C1 segment of cervical spinal cord (tissue), 14 donors: ENCODE data around the gene ITPR2.
"Not testable (repeated sequence)": the region's sequence is repeated elsewhere in the genome, so short reads cannot be mapped to it uniquely, and the experiment has no call there.

ENCODE experiments used
- DNase-seq, 14 donors: peaks; one replicate each; lab custom pipeline; 2025; lab: John Stamatoyannopoulos, UW

The ITPR2 gene

DNA sequence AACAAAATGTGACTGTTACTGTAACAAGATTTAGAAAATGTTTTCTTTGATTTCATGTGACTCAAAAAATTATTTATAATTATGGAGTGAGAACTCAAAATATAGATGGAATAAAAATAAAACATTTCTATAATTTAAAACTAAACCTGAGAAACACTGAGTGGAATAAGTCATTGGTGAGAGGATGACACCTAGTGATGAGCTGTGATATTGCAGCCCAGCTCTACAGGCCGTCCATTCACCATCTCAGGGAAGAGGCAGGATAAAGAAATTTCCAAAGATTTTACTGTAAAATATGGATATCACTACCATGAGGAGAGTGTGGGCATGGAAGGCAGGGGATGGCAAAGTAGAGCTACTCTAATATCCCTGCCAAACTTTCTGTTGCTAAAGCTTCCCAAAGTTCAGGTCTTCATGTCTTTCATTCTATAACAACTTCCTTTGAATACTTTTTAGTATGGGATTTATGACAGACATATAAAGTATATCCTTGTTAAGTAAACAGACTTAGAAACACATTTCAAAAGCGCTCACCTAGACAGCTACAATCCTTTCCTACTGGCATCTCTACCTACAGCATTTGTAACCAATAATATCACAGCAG, 308.0 kb downstream of the ITPR2 start:
- no peak for DNase-seq

DNA sequence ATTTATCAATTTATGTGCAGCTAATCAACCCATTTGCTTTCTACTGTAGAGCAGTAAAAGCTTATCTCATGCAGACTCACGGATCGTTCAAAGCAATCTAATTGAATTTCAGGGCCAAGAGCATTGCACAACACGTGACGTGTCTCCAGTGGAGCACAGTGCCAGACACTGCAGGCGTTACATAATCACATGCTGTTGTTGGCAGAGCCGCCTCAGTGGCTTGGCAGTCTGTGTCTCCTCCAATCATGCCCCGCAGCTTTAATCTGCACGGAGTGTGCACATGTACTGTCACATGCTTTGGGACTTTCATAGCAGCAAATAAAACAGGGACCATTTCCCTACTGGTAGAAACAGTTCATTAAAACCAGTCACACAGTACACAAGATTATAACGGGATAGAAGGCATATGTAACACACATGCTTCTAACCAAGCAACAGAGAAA, 309.3 kb downstream of the ITPR2 start:
- DNase-seq = peak; percentile 21 to 96 (median 78)

DNA sequence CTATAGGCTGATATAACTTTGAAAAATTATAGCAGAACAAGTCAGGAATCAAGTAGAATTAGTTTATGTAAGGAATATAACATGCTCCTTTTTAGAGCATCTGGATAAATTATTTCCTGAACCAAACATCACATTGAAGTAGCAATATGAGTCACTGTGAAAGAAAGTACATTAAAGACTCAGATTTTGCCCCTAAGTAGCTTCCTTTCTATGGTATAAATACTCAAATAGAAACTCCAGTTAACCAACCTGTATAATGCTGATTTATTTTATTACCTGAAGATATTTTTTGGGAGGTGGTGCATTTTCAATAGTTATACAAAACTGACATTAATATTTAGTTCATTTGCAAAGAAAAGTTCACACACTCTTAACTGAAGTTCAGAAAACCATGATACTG, 312.1 kb downstream of the ITPR2 start:
- no peak for DNase-seq

DNA sequence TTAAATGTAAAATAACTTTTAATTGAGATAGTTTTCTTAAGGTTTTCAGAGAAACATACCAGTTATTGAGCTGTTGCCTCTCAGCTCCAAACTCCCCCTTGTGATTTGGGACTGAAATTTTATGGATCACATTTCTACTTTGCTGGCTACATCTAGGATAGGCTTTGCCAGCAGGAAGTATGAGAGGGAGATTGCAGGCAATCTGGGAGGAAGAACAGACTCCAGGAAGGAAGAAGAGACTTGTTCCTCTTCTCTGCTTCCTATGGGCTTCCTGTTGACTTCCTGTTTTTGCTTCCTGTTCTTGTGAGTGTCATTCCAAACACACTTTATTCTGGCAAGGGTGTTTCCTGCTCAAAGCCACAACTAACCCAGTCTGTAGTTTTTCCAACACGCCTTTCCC, 312.9 kb downstream of the ITPR2 start:
- DNase-seq = no peak

DNA sequence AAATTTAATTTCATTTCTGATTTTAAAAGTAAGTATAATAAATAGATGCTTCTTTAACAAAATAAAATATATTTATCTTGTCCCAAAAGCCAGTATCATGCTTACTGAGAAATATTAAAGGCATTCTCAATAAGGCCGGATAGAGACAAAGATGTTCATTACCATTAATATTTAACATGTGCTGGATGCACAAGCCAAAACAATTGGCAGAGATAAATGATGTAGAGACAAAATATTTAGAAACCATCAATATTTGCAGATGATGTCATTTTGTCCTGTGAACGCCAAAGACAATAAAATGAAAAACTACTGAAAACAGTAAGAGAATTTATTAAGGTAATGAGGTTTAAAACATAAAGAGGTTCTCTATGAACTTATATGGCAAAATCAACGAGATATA, 313.5 kb downstream of the ITPR2 start:
- DNase-seq = no peak

DNA sequence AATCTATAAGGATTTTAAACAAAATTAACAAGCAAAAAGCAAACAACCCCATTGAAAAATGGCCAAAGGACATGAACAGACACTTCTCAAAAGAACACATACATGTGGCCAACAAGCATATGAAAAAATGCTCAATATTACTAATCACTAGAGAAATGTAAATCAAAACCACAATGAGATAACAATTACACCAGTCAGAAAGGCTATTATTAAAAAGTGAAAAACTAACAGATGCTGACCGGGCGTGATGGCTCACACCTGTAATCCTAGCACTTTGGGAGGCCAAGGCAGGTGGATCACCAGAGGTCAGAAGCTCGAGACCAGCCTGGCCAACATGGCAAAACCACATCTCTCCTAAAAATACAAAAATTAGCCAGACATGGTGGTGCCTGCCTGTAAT, 315.7 kb downstream of the ITPR2 start:
- DNase-seq = not testable (repeated sequence)

DNA sequence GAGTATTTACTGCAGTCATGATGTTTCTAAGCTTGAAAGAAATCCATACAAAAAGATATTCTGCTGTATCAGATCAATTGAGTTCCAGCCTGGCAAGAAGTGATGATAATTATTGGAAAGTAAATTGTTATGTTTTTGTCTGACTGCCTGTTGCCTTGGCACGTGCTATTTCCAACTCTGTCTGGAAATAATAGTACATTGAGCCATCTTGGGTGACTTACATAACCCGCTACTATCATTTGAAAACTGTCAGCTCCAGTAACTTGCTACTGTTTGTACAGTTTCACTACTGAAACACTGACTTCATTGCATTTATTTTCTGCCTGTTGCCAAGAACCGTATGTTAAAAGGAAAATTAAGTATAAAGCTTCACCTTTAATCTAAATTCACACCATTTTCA, 318.6 kb downstream of the ITPR2 start:
- no peak for DNase-seq

DNA sequence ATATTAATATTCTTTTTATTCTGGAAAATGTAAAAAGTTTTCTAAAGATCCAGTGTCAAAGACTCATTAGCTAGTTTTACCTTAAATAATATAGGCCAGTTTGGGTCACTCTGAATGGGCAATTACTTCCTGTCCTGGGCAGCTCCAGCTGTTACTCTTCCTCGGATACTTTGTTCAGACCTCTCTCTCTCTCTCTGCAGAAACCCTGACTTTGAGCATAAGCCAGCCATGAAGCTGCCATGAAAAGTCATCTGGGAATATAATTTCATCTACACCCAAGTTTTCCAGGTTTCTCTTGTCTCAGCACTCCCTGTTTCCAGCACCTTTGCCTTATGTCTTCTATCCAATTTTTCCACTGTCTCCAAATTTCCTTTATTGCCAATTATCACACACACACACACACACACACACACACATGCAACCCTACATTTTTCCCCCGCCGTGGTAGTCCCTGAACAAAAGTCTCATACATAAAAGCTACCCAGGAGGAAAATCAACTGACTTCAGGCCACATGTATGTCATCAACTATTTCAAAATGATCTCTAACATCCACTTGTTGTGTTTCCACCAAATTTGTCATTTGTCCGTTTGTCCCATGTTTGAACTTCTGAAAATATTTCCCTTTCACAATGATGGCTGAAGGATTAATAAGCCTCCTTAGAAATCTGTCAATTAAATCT, 319.5 kb downstream of the ITPR2 start:
- DNase-seq = no peak

DNA sequence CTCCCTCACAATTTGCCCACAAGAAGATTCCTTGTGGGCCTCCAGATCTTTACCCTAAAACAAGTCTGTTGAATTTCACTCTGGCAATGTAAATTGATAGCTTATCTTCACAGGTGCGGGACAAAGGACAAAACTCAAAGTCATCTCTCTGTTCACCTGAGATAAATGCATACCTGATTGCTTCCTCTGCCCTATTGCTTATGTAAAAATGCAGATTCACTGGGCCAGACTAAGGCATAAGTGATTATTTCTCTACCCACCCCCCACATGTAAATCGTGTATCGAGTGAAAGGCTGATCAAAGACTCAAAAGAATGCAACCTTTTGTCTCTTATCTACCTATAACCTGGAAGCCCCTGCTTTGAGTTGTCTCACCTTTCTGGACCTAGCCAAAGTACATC, 320.8 kb downstream of the ITPR2 start:
- no peak for DNase-seq

DNA sequence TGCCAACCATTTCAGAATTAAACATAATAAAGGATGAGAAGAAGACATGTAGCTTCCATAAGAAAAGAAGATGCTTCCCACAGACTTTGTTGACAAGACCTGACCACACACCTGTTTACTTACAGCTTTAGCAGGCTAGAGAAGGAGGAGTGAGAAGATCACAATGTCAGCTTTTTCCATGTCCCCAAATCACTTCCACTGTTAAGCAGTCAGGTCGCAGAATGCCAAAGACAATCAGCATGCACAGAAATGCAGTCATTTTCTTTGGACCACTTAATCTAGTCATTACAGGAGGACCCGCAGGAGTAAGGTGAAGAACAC, 322.7 kb downstream of the ITPR2 start:
- DNase-seq = no peak

DNA sequence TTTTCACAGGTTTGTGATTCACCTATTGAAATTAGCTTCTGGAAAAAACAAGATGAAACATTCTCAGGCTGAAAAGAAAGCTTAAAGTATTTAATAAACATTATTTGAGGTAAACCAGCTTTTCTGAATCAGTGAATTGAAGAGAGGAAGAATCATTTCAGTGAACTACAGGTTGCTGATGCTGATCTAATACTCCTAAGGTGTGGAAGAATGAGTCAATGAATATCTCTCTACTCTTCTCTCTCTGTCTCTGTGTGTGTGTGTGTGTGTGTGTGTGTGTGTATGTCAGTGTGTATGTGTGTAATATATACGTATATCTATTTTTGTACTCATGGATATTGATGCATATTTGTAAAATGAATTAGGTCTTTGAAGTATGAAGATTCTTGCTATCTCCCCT, 325.4 kb downstream of the ITPR2 start:
- DNase-seq = no peak

DNA sequence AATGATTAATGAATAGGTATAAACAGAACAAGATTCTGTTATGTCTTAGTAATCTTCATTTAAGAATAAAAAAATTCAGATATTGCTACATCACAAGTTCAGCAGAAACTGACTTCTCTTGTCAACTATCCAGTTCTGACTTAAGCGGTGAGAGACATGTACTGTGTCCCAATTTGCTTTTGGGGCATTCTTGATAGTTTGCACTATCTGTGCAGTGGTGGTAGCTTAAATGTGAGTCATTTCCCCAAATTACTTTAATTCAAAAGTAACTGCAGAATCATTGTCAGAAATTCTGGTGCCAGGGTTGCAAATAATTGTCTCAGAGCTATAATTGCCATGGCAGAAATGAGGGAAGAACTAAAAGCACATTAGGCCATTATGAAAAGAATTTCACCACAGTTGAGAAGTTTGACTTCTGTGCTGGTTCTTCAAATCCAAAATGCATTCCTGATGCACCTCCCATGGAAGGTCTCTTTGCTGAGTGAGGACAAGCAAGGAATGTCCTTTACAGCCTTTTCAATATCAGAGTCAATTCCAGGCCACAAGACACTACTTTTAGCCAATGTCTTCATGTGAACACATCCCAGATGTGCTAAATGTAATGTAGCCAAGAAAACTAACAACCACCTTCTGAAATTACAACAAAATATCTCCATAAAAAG, 332.9 kb downstream of the ITPR2 start:
- no peak for DNase-seq

DNA sequence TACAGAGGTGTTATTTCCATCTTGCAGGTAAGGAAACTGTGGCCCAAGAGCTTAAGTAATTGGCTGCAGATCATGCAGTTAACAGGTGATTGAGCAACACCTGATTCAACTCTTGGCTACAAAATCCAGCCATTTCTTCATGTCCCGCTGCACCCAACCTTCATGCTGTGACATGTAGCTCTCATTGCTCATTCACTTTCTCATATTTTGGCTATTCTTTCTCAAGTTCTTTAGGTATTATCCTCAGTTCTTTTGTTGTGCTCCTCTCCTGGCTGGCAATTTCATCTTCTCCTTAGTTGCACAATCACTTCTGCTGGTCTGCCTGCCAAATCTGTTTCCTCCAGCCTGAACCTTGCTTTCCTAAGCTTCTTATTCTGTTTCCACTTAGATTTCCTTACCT, 336.8 kb downstream of the ITPR2 start:
- DNase-seq = no peak

DNA sequence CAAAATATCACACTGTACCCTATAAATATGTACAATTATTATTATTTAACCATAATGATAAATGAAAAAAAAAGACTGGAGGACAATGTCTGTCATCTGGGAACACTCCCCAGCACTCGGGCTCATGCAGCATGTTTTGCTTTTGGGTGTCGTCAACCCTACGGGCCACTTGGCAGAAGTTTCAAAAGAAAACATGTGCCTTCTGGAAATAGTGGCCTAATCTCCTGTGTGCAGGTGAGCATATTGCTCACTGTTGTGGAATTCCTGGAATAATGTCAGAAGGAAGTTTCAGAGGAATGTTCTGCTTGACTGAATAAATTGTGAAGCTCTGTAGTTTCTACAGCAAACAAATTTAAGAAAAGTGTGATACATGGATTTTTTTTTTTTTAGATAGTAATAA, 339.3 kb downstream of the ITPR2 start:
- no peak for DNase-seq

DNA sequence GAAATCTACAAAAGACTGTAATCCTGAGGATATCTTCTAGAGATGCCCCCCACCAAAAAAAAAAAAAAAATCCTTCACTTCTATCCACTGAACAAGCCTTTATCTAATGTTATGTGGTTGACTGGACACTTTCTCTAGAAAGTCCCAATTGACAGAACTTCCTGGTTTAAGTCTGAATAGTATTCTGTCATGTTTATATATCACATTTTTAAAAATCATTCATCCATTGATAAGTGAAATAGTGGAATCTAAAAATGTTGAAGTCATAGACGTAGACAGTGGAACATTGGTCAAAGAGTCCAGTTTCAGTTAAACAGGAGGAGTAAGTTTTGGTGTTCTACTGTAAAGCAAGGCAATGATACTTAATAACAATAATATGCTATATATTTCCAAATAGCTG, 340.6 kb downstream of the ITPR2 start:
- no peak for DNase-seq

DNA sequence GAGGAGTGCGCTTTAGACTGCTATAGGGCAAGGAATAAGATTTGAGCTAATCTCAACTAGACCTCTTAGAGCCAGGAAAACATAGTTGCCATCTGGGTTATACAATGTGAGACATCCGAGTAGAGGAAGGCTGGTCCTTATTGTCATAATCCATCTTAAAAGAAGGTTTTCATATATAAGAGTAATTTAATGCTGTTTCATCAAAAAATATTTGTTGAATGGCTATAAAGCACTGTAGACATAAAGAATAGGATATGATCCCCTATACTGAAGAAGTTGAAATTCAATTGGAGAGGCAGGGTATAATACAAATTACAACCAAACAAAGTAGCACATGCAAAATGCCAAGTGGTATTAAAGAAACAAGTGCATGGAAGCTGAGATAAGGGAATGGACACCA, 343.1 kb downstream of the ITPR2 start:
- DNase-seq = no peak

DNA sequence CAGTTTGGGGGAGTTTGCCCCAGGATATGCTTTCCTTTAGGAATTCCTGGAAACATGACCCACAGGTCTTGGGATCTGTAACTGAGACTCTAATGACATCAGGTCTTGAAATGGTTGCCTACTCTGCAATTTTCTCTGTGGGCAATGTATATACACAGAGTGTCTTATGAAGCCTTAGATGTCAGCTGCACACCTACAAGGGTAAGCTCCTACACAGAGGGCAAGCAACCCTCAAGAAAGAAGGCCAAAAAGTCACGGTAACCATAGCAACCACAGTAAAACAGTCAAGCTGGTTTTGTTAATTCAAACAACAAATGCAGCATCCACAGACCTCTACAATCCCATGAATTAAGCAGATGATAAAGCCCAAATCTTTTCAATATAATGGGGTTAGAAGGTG, 344.6 kb downstream of the ITPR2 start:
- no peak for DNase-seq

DNA sequence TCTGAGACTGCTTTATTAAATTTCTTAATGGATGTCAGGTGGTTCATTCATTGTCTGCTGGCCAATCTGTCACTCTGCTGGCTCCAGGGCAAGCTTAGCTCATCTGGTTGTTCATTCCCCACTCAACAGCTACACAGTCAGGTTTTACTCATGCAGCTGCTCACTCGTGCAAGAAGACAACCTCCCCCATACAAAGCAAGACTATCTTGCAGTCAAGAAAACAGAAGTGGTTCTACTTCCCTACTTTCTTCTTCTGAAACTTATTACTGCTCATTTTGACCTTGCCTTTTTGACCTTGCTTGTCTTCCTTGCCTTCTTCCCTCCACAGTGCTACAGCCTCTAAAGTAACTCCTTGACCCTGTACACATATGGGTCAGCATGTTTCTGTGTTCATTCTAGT, 359.7 kb downstream of the ITPR2 start:
- DNase-seq = no peak

DNA sequence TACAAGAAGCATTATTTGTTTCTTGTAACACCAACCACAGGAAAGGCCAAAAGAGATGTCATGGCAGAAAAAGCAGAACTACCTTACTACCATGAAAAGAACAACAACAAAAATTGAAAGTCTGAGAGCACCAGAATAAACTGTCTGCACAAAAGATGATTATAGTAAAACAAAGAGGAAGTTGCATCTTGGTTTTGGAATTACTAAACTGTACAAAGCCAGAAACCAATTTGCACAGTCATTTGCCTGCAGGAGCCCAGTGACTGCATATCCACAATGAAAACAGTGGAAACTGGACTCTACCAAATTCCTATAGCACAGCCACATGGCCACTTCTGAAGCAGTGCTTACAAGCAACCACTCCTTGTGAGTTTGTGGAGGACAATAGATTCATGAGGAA, 361.4 kb downstream of the ITPR2 start:
- peak in 5 of 14 donors; percentile 2 to 45 (median 22) for DNase-seq

DNA sequence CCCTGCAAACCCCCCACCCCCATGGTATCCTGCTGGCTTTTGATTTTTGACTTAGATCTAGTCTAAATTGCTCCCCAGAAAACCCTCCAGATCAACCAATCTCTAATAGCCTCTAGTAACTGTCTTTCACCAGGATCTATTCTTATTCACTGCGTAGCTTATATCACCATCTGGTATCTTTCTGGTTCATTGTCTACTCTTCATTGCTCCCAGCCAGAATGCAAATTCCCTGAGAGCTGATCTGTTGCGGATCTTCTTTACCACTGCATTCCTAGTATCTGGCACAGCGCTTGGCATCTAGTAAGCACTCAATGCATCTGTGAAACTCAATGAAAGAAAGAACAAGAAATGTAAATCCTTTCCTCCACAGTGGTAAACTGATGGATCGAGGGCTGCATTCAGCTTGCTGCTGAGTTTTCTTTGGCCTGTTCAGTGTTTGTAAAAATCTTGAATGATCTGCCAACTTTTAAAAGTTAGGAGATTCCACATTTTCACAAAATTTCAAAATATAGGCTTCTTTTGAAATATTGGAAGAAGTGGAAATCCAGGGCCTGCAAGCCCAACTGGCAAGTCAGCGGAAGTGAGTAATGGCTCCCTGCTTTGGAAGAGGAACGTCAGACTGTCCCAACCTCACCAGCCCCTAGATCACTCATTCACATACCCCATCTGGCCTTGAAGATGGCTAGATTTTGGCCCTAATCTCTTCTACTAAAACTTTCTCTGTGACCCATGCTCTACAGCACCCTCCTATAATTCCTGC, 363.4 kb downstream of the ITPR2 start:
- no peak for DNase-seq

DNA sequence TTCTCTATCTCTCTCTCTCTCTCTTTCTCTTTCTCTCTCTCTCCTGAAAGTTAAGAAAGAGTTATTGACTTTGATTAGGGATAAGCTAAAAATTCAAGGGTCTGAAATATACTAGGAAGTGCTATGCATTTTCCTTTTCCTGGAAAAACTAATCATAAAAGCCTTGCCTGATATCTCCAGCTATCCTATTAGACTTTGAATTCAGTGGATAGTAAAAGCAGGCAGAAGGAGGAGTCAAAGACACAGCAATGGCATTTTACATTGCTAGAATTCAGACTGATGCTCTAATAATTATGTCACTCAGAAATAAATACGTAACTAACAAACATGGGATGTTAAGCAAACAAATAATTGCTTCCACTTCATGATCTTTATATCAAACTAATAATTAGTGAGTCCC, 365.6 kb downstream of the ITPR2 start:
- DNase-seq = no peak

DNA sequence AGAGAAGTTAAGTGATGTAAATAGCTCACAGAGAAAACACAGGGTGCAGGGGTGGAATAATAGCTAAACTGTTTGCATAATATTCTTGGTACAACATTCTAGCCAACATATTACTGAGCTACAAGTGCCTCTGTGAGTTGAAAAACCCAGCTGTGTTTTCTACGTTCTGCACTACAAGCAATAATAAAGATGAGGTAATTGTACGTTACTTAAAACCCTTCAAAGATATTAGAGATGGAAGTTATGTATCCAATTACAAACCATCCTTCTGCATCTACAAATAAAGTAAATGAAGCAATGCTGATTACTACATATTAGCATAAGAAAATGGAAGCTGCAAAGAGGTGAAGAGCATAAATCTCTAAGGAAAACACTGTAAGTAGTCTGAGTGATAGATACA, 366.3 kb downstream of the ITPR2 start:
- no peak for DNase-seq
